ENCODE measurements around the gene ANKFN1. TPM values are rescaled to one million over a fixed set of nuclear protein-coding genes. Genes with fewer than 3 reads are reported as not detected.

The ANKFN1 gene
- total RNA-seq, 1 experiment from 2014 or later: not detected

GRCh38 chr17:56290802-56291118, 137.5 kb downstream of the ANKFN1 start:
- H3K4me3 Mint-ChIP-seq (ENCODE audit: low read depth, unreplicated experiment): peak overlapping the region; percentile 13
- TF ChIP-seq CTCF (IDR thresholded peaks at IDR 0.05; ENCODE audit: unreplicated experiment): no peak
- no peaks in the 10 kb centered on the region for H3K36me3 Mint-ChIP-seq (ENCODE audit: insufficient read depth, unreplicated experiment)
- intact Hi-C loops (cut with micrococcal nuclease; ENCODE audit: unreplicated experiment): no loop called here
- no peaks in the 10 kb centered on the region for H3K27me3 Mint-ChIP-seq (ENCODE audit: unreplicated experiment)
- H3K9me3 Mint-ChIP-seq (ENCODE audit: low read depth, unreplicated experiment): no peaks in the 10 kb centered on the region
- DNase-seq: no peak
- CTCF ChIA-PET: no interaction called here
- no peak overlapping the region for H3K27ac Mint-ChIP-seq (ENCODE audit: unreplicated experiment)
- peaks cover 9% of the 10 kb centered on the region for H3K4me1 Mint-ChIP-seq (ENCODE audit: low read depth, unreplicated experiment)
- no TSS peak for BruUV-seq (replicated peaks)

GRCh38 chr17:56291226-56291805, 138.0 kb downstream of the ANKFN1 start:
- no peaks in the 10 kb centered on the region for H3K36me3 Mint-ChIP-seq (ENCODE audit: insufficient read depth, unreplicated experiment)
- no peak for DNase-seq
- H3K27me3 Mint-ChIP-seq (ENCODE audit: unreplicated experiment): no peaks in the 10 kb centered on the region
- no peak overlapping the region for H3K4me3 Mint-ChIP-seq (ENCODE audit: low read depth, unreplicated experiment)
- no peaks in the 10 kb centered on the region for H3K9me3 Mint-ChIP-seq (ENCODE audit: low read depth, unreplicated experiment)
- intact Hi-C loops (cut with micrococcal nuclease; ENCODE audit: unreplicated experiment): no loop called here
- no TSS peak for BruUV-seq (replicated peaks)
- no peak for TF ChIP-seq CTCF (IDR thresholded peaks at IDR 0.05; ENCODE audit: unreplicated experiment)
- H3K4me1 Mint-ChIP-seq (ENCODE audit: low read depth, unreplicated experiment): peaks cover 9% of the 10 kb centered on the region
- CTCF ChIA-PET: no interaction called here
- no peak overlapping the region for H3K27ac Mint-ChIP-seq (ENCODE audit: unreplicated experiment)

GRCh38 chr17:56292010-56292409, 138.7 kb downstream of the ANKFN1 start:
- Mint-ChIP-seq H3K4me1 (ENCODE audit: low read depth, unreplicated experiment) (peaks cover 9% of the 10 kb centered on the region), H3K4me3 (ENCODE audit: low read depth, unreplicated experiment) (no peak overlapping the region), H3K9me3 (ENCODE audit: low read depth, unreplicated experiment) (no peaks in the 10 kb centered on the region), H3K27me3 (ENCODE audit: unreplicated experiment) (peaks cover 6% of the 10 kb centered on the region), H3K36me3 (ENCODE audit: insufficient read depth, unreplicated experiment) (no peaks in the 10 kb centered on the region), H3K27ac (ENCODE audit: unreplicated experiment) (no peak overlapping the region)
- BruUV-seq (replicated peaks): no TSS peak
- DNase-seq: no peak
- CTCF ChIA-PET: no interaction called here
- no peak for TF ChIP-seq CTCF (IDR thresholded peaks at IDR 0.05; ENCODE audit: unreplicated experiment)
- intact Hi-C loops (cut with micrococcal nuclease; ENCODE audit: unreplicated experiment): no loop called here

GRCh38 chr17:56292578-56292977, 139.3 kb downstream of the ANKFN1 start:
- DNase-seq: no peak
- no peak for TF ChIP-seq CTCF (IDR thresholded peaks at IDR 0.05; ENCODE audit: unreplicated experiment)
- intact Hi-C loops (cut with micrococcal nuclease; ENCODE audit: unreplicated experiment): no loop called here
- Mint-ChIP-seq H3K4me1 (ENCODE audit: low read depth, unreplicated experiment) (peaks cover 9% of the 10 kb centered on the region), H3K4me3 (ENCODE audit: low read depth, unreplicated experiment) (no peak overlapping the region), H3K36me3 (ENCODE audit: insufficient read depth, unreplicated experiment) (no peaks in the 10 kb centered on the region), H3K27me3 (ENCODE audit: unreplicated experiment) (peaks cover 12% of the 10 kb centered on the region), H3K27ac (ENCODE audit: unreplicated experiment) (no peak overlapping the region), H3K9me3 (ENCODE audit: low read depth, unreplicated experiment) (no peaks in the 10 kb centered on the region)
- no TSS peak for BruUV-seq (replicated peaks)
- CTCF ChIA-PET: no interaction called here

Data from Calu3 (cell line).